Measurements from ENCODE around the gene CACNA1C.
"Not testable (repeated sequence)": the region's sequence is repeated elsewhere in the genome, so short reads cannot be mapped to it uniquely, and the experiment has no call there.

The CACNA1C gene

GRCh38 chr12:2666411-2666810 is 613.6 kb downstream of the CACNA1C start:
- no peak for FAIRE-seq

- FAIRE-seq, result no peak
Observed at GRCh38 chr12:2666846-2667245, 614.1 kb downstream of the CACNA1C start.

GRCh38 chr12:2667716-2668440 is 615.1 kb downstream of the CACNA1C start:
- no peak for FAIRE-seq

GRCh38 chr12:2668816-2669215 is 616.0 kb downstream of the CACNA1C start:
- FAIRE-seq, result no peak

- no peak for FAIRE-seq
Observed at GRCh38 chr12:2669560-2669959, 616.8 kb downstream of the CACNA1C start.

- no peak for FAIRE-seq
Observed at GRCh38 chr12:2672863-2673262, 620.1 kb downstream of the CACNA1C start.

- FAIRE-seq, result no peak
Observed at GRCh38 chr12:2673966-2674810, 621.4 kb downstream of the CACNA1C start.

- no peak for FAIRE-seq
Observed at GRCh38 chr12:2675776-2676175, 623.0 kb downstream of the CACNA1C start.

- FAIRE-seq, result no peak
Observed at GRCh38 chr12:2677142-2677880, 624.5 kb downstream of the CACNA1C start.

- FAIRE-seq, result no peak
Observed at GRCh38 chr12:2678426-2678825, 625.6 kb downstream of the CACNA1C start.

- no peak for FAIRE-seq
Observed at GRCh38 chr12:2679068-2679815, 626.5 kb downstream of the CACNA1C start.

GRCh38 chr12:2679816-2680675 is 627.3 kb downstream of the CACNA1C start:
- no peak for FAIRE-seq

- FAIRE-seq, result no peak
Observed at GRCh38 chr12:2680676-2681039, 627.9 kb downstream of the CACNA1C start.

GRCh38 chr12:2681450-2682205 is 628.8 kb downstream of the CACNA1C start:
- FAIRE-seq, result no peak

GRCh38 chr12:2682296-2683251 is 629.8 kb downstream of the CACNA1C start:
- no peak for FAIRE-seq

- no peak for FAIRE-seq
Observed at GRCh38 chr12:2683283-2684025, 630.7 kb downstream of the CACNA1C start.

GRCh38 chr12:2684026-2684325 is 631.2 kb downstream of the CACNA1C start:
- FAIRE-seq, result not testable (repeated sequence)

- not testable (repeated sequence) for FAIRE-seq
Observed at GRCh38 chr12:2685620-2686279, 633.0 kb downstream of the CACNA1C start.

GRCh38 chr12:2686280-2686646 is 633.5 kb downstream of the CACNA1C start:
- no peak for FAIRE-seq
